ENCODE measurements around the gene ADAT3.

ADAT3 gene

DNA sequence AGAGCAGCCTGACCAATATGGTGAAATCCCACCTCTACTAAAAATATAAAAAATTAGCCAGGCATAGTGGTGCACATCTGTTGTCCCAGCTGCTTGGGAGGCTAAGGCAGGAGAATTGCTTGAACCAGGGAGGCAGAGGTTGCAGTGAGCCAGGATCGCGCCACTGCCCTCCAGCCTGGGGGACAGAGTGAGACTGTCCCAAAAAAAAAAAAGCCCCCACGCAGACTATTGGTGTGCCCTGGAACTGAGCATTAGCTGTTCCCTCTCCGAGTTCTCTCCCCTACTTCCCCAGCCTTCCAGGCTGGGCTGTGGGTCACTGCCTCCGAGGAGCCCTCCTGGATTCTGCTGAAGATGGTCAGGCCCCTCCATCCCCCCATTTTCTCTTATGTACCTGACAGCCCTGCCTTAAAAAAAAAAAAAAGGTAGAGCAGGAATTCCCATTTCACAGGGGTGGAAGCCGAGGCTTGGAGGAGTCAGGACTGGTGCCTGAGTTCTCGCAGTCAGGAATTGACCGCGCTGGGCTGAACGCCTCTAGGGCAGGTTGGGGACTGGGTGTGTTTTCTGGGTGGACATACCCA, 1.9 kb downstream of the ADAT3 start:
- H3K9ac ChIP-seq (ENCODE audit: insufficient read length, low read depth) = peak overlapping the region; percentile 63
- peaks cover 49% of the 10 kb centered on the region for H3K36me3 ChIP-seq (ENCODE audit: insufficient read depth, insufficient read length, low read length)
- DNase-seq (ENCODE audit: low read depth, low spot score) = no peak
- TF ChIP-seq SUZ12 (IDR thresholded peaks at IDR 0.05; ENCODE audit: extremely low read depth, insufficient read depth, insufficient read length) (no peak), YY1 (IDR thresholded peaks at IDR 0.05; ENCODE audit: insufficient read depth, insufficient read length) (no peak)
- H3K4me1 ChIP-seq (ENCODE audit: insufficient read depth, insufficient read length) = peaks cover 25% of the 10 kb centered on the region
- H3K27me3 ChIP-seq (ENCODE audit: insufficient read depth, insufficient read length) = no peaks in the 10 kb centered on the region
- no peak overlapping the region for H3K4me3 ChIP-seq (ENCODE audit: insufficient read length, low read depth)
- no peaks in the 10 kb centered on the region for H3K9me3 ChIP-seq (ENCODE audit: insufficient read depth, low read length)

DNA sequence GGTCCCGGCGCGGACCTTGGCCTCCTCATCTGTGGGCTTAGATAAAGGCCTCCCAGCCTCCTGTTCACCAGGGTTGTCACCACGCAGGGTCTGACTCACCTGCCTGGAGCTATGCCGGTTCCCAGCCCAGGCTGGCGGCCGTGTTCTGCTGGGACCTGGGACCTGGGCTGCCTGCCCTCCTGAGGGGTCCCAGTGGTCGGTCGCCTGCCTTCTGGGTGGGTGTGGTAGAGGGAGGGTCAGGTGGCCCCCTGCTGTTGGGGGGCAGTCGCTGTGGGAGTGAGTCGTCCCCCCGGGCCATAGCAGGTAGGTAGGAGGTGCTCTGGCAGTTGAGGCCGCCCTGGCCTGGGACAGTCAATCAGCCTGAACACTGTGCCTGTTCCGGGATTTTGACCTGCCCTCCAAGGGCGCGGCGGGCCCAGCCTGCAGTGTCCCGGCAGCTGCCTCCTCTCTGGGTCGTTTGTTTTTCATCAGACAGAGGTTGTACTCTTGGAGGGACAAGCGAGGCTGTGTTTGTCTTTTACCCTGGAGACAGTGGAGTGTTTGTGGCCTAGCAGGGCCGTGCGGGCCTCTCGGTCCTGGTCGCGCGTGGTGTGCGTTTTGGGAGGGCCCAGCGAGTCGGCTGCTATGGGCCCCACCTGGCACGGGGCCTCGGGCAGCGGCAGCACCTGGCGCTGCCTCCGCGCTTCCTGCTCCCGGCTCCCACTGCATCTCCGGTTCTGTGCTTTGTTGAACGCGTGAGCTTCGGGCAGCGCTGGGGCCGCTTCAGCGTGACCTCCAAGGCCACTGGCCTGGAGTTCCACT, 2.6 kb downstream of the ADAT3 start:
- Histone ChIP-seq H3K9me3 (ENCODE audit: insufficient read depth, low read length) (no peaks in the 10 kb centered on the region), H3K9ac (ENCODE audit: insufficient read length, low read depth) (peak overlapping the region; percentile 63), H3K4me3 (ENCODE audit: insufficient read length, low read depth) (no peak overlapping the region), H3K36me3 (ENCODE audit: insufficient read depth, insufficient read length, low read length) (peaks cover 56% of the 10 kb centered on the region), H3K4me1 (ENCODE audit: insufficient read depth, insufficient read length) (peaks cover 29% of the 10 kb centered on the region), H3K27me3 (ENCODE audit: insufficient read depth, insufficient read length) (no peaks in the 10 kb centered on the region)
- no peak for TF ChIP-seq YY1 (IDR thresholded peaks at IDR 0.05; ENCODE audit: insufficient read depth, insufficient read length)
- TF ChIP-seq ZNF274 (IDR thresholded peaks at IDR 0.05; ENCODE audit: low read depth, low read length) = no peak
- no peak for TF ChIP-seq SUZ12 (IDR thresholded peaks at IDR 0.05; ENCODE audit: extremely low read depth, insufficient read depth, insufficient read length)
- no peak for DNase-seq (ENCODE audit: low read depth, low spot score)

DNA sequence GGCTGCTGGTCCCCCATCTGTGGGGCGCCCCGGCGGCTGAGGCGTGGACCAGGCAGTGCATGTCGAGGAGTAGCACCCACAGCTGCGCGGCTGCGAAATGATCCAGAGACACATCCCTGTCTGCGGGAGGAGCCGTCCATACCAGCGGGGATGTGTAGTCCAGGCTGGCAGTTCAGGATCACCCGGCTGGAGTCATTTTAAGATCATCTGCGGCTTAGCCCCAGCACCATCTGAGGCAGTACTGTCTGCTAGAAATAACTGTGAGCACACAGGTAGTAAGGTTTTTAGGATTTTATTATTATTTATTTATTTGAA, 3.1 kb downstream of the ADAT3 start:
- Histone ChIP-seq H3K9ac (ENCODE audit: insufficient read length, low read depth) (peak overlapping the region; percentile 63), H3K4me3 (ENCODE audit: insufficient read length, low read depth) (no peak overlapping the region), H3K36me3 (ENCODE audit: insufficient read depth, insufficient read length, low read length) (peaks cover 61% of the 10 kb centered on the region), H3K27me3 (ENCODE audit: insufficient read depth, insufficient read length) (no peaks in the 10 kb centered on the region), H3K4me1 (ENCODE audit: insufficient read depth, insufficient read length) (peaks cover 29% of the 10 kb centered on the region), H3K9me3 (ENCODE audit: insufficient read depth, low read length) (no peaks in the 10 kb centered on the region)
- TF ChIP-seq YY1 (IDR thresholded peaks at IDR 0.05; ENCODE audit: insufficient read depth, insufficient read length) (no peak), SUZ12 (IDR thresholded peaks at IDR 0.05; ENCODE audit: extremely low read depth, insufficient read depth, insufficient read length) (no peak), ZNF274 (IDR thresholded peaks at IDR 0.05; ENCODE audit: low read depth, low read length) (no peak)
- no peak for DNase-seq (ENCODE audit: low read depth, low spot score)

DNA sequence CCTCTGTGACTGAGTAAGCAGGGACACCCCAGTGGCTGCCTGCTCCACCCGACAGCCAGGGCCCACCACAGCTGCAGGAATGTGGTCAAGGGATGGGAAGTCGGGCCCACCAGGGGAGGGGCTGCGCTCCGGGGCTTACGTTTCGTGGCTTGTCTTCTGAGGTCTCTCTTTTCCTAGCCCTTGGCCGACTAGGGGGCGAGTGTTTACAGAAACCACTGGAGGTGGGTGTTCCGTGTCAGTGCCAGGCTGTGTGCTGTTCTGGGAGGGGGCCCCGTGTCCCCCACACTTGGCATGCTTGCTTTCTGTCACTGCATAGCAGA, 4.5 kb downstream of the ADAT3 start:
- peaks cover 35% of the 10 kb centered on the region for H3K4me1 ChIP-seq (ENCODE audit: insufficient read depth, insufficient read length)
- H3K9ac ChIP-seq (ENCODE audit: insufficient read length, low read depth) = peak overlapping the region; percentile 66
- no peak for DNase-seq (ENCODE audit: low read depth, low spot score)

DNA sequence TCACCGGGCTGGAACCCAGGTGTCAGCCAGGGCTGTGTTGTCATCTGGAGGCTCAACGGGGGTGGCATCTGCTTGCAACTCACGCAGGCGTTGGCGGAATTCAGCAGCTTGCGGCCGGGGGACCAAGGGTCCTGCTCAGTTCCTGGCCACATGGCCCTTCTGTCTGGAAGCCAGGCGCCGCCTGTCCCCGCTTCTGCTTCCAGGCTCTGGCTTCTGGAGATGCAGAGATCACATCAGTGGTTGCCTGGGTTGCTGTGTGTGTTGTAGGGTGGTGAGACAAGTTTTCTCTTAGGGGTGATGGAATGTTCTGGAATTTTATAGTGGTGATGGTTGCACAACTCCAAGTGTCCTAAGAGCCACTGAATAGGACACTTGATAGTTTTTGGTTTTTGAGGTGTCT, 5.0 kb downstream of the ADAT3 start:
- Histone ChIP-seq H3K9me3 (ENCODE audit: insufficient read depth, low read length) (no peaks in the 10 kb centered on the region), H3K36me3 (ENCODE audit: insufficient read depth, insufficient read length, low read length) (peaks cover 80% of the 10 kb centered on the region), H3K27me3 (ENCODE audit: insufficient read depth, insufficient read length) (no peaks in the 10 kb centered on the region), H3K9ac (ENCODE audit: insufficient read length, low read depth) (peak overlapping the region; percentile 57), H3K4me3 (ENCODE audit: insufficient read length, low read depth) (no peak overlapping the region), H3K4me1 (ENCODE audit: insufficient read depth, insufficient read length) (peaks cover 37% of the 10 kb centered on the region)
- DNase-seq (ENCODE audit: low read depth, low spot score) = no peak
- TF ChIP-seq SUZ12 (IDR thresholded peaks at IDR 0.05; ENCODE audit: extremely low read depth, insufficient read depth, insufficient read length) (no peak), YY1 (IDR thresholded peaks at IDR 0.05; ENCODE audit: insufficient read depth, insufficient read length) (no peak), ZNF274 (IDR thresholded peaks at IDR 0.05; ENCODE audit: low read depth, low read length) (no peak)

More for the DNA sequence above, 4.5 kb downstream of the ADAT3 start:
- Histone ChIP-seq H3K36me3 (ENCODE audit: insufficient read depth, insufficient read length, low read length) (peaks cover 75% of the 10 kb centered on the region), H3K4me3 (ENCODE audit: insufficient read length, low read depth) (no peak overlapping the region), H3K27me3 (ENCODE audit: insufficient read depth, insufficient read length) (no peaks in the 10 kb centered on the region), H3K9me3 (ENCODE audit: insufficient read depth, low read length) (no peaks in the 10 kb centered on the region)
- TF ChIP-seq ZNF274 (IDR thresholded peaks at IDR 0.05; ENCODE audit: low read depth, low read length) = no peak

DNA sequence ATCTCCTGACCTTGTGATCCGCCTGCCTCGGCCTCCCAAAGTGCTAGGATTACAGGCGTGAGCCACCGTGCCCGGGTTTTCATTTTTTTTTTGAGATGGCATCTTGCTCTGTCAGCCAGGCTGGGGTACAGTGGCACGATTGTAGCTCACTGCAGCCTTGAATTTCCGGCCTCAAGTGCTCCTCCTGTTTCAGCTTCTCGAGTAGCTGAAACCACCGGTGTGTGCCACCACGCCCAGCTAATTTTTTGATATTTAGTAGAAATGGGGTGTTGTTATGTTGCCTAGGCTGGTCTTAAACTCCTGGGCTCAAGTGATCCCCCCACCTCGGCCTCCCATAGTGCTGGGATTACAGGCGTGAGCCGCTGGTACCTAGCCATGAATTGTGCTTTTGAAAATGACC, 5.9 kb downstream of the ADAT3 start:
- Histone ChIP-seq H3K27me3 (ENCODE audit: insufficient read depth, insufficient read length) (no peaks in the 10 kb centered on the region), H3K9ac (ENCODE audit: insufficient read length, low read depth) (no peak overlapping the region), H3K4me1 (ENCODE audit: insufficient read depth, insufficient read length) (peaks cover 37% of the 10 kb centered on the region), H3K36me3 (ENCODE audit: insufficient read depth, insufficient read length, low read length) (peaks cover 79% of the 10 kb centered on the region), H3K4me3 (ENCODE audit: insufficient read length, low read depth) (no peak overlapping the region), H3K9me3 (ENCODE audit: insufficient read depth, low read length) (no peaks in the 10 kb centered on the region)
- TF ChIP-seq YY1 (IDR thresholded peaks at IDR 0.05; ENCODE audit: insufficient read depth, insufficient read length) = no peak
- DNase-seq (ENCODE audit: low read depth, low spot score) = no peak

DNA sequence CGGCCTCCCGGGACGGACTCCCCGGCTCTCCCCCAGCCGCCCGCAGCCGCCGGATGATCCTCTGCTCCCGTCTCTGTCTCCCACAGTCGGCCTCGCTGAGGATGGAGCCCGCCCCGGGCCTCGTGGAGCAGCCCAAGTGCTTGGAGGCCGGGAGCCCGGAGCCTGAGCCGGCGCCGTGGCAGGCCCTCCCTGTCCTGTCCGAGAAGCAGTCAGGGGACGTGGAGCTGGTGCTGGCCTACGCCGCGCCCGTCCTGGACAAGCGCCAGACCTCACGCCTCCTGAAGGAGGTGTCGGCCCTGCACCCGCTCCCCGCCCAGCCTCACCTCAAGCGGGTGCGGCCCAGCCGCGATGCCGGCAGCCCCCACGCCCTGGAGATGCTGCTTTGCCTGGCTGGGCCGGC, 6.8 kb downstream of the ADAT3 start:
- H3K36me3 ChIP-seq (ENCODE audit: insufficient read depth, insufficient read length, low read length) = peaks cover 77% of the 10 kb centered on the region
- H3K9ac ChIP-seq (ENCODE audit: insufficient read length, low read depth) = no peak overlapping the region
- no peak overlapping the region for H3K4me3 ChIP-seq (ENCODE audit: insufficient read length, low read depth)
- no peaks in the 10 kb centered on the region for H3K27me3 ChIP-seq (ENCODE audit: insufficient read depth, insufficient read length)
- no peak for DNase-seq (ENCODE audit: low read depth, low spot score)
- peaks cover 37% of the 10 kb centered on the region for H3K4me1 ChIP-seq (ENCODE audit: insufficient read depth, insufficient read length)
- TF ChIP-seq YY1 (IDR thresholded peaks at IDR 0.05; ENCODE audit: insufficient read depth, insufficient read length) (no peak), ZNF274 (IDR thresholded peaks at IDR 0.05; ENCODE audit: low read depth, low read length) (no peak), SUZ12 (IDR thresholded peaks at IDR 0.05; ENCODE audit: extremely low read depth, insufficient read depth, insufficient read length) (no peak)
- no peaks in the 10 kb centered on the region for H3K9me3 ChIP-seq (ENCODE audit: insufficient read depth, low read length)
